Endothelial cell of umbilical vein (primary cell): Measurements from ENCODE around the gene KCND2. TPM values are rescaled to one million over a fixed set of nuclear protein-coding genes. Genes with fewer than 3 reads are reported as not detected.

Experiments used
- BruUV-seq: library from RNA; stranded (reverse); fragments of 400-500 nt; replicated peaks from 2 replicates; lab custom pipeline; 2021; lab: Mats Ljungman, UMichigan
- CTCF ChIA-PET: fragments of 300-600, 350-600 bp; sonication (Branson Sonifier 250); formaldehyde crosslinking; loops from one replicate; lab custom pipeline; 2021; ENCODE audit warnings: antibody characterized with exemption, inconsistent platforms; lab: Charles Lee
- POLR2A ChIA-PET: fragments of 300-600, 350-600 bp; sonication (Branson Sonifier 250); formaldehyde crosslinking; loops from one replicate; lab custom pipeline; 2021; ENCODE audit warnings: antibody characterized with exemption, inconsistent platforms; lab: Charles Lee
- DNase-seq: peaks from one replicate; pipeline ENCODE4 v3.0.0-alpha.2; 2011; ENCODE audit warnings: low read depth, low spot score
- FAIRE-seq: peaks from 2 replicates; lab custom pipeline; 2011; peaks lifted over from hg19 to GRCh38; lab: Jason Lieb, UNC
- H2AFZ ChIP-seq: 2 replicates; pipeline ENCODE4 v1.6.0; 2012; ENCODE audit warnings: low read depth, low read length, control low read depth, inconsistent platforms
- H3K27ac ChIP-seq: 2 replicates; pipeline ENCODE4 v1.5.1; 2011; ENCODE audit warnings: low read depth, mild to moderate bottlenecking, control low read depth, low read length, moderate library complexity; ENCODE audit not compliant: insufficient read depth
- H3K27me3 ChIP-seq, 2 experiments: 2 replicates each; pipeline versions ENCODE4 v1.6.0 to v1.6.1; 2011; ENCODE audit warnings: low read length in 2 of 2, mixed read lengths in 1 of 2; ENCODE audit not compliant: control insufficient read depth in 2 of 2, insufficient read depth in 2 of 2
- H3K36me3 ChIP-seq, 2 experiments: 2 replicates in 1 of 2; 3 replicates in 1 of 2; pipeline ENCODE4 v1.5.1; 2011; ENCODE audit warnings: low read length in 2 of 2, mild to moderate bottlenecking in 1 of 2, moderate library complexity in 1 of 2; ENCODE audit not compliant: control insufficient read depth in 2 of 2, insufficient read depth in 2 of 2; ENCODE audit errors: extremely low read depth in 1 of 2
- H3K4me1 ChIP-seq: 3 replicates; pipeline ENCODE4 v1.5.1; 2011; ENCODE audit warnings: mild to moderate bottlenecking, low read length; ENCODE audit not compliant: control insufficient read depth, insufficient read depth; ENCODE audit errors: extremely low read depth
- H3K4me2 ChIP-seq: 2 replicates; pipeline ENCODE4 v1.6.1; 2011; ENCODE audit warnings: low read length, control low read depth, mixed read lengths; ENCODE audit not compliant: insufficient read depth
- H3K4me3 ChIP-seq, 3 experiments: fragments of 200-600 bp in 1 of 3; sonication (generic), shearing (Covaris generic) in 1 of 3; replicated peaks in 1 of 3; 2 replicates each; pipeline ENCODE4 v1.5.1; 2011 to 2016; ENCODE audit warnings: control low read depth in 3 of 3, low read length in 3 of 3, mild to moderate bottlenecking in 2 of 3, inconsistent platforms in 1 of 3, low read depth in 1 of 3, moderate library complexity in 1 of 3; ENCODE audit not compliant: insufficient read depth in 1 of 3
- H3K79me2 ChIP-seq: 2 replicates; pipeline ENCODE4 v1.6.0; 2012; ENCODE audit warnings: low read length, inconsistent platforms; ENCODE audit not compliant: control insufficient read depth, insufficient read depth
- H3K9ac ChIP-seq: replicated peaks from 2 replicates; pipeline ENCODE3; 2011; ENCODE audit warnings: low read length, control low read depth; ENCODE audit not compliant: insufficient read depth; ENCODE audit errors: extremely low read depth
- H3K9me1 ChIP-seq: replicated peaks from 3 replicates; pipeline ENCODE4 v1.6.0; 2011; ENCODE audit warnings: mild to moderate bottlenecking, low read length; ENCODE audit not compliant: control insufficient read depth, insufficient read depth; ENCODE audit errors: extremely low read depth
- H3K9me3 ChIP-seq: replicated peaks from 2 replicates; pipeline ENCODE4 v1.5.1; 2012; ENCODE audit warnings: low read length, inconsistent platforms; ENCODE audit not compliant: control insufficient read depth, insufficient read depth
- H4K20me1 ChIP-seq: replicated peaks from 2 replicates; pipeline ENCODE3; 2011; ENCODE audit warnings: mild to moderate bottlenecking, low read length; ENCODE audit not compliant: control insufficient read depth, insufficient read depth; ENCODE audit errors: extremely low read depth
- EZH2 ChIP-seq: IDR thresholded peaks from 2 replicates; pipeline ENCODE4 v1.6.1; 2012; ENCODE audit warnings: borderline replicate concordance, low read depth, mild to moderate bottlenecking, moderate library complexity, low read length, inconsistent platforms; ENCODE audit not compliant: severe bottlenecking
- FOS ChIP-seq: IDR thresholded peaks from 2 replicates; pipeline ENCODE4 v1.6.1; 2011; ENCODE audit warnings: mild to moderate bottlenecking, low read length, moderate library complexity, borderline replicate concordance; ENCODE audit not compliant: insufficient read depth
- GATA2 ChIP-seq: IDR thresholded peaks from 2 replicates; pipeline ENCODE4 v1.7.0; 2011; ENCODE audit warnings: low read depth, mild to moderate bottlenecking, moderate library complexity, mixed read lengths, low read length; ENCODE audit not compliant: insufficient read length, insufficient read depth
- JUN ChIP-seq: IDR thresholded peaks from 2 replicates; pipeline ENCODE4 v1.6.1; 2011; ENCODE audit warnings: borderline replicate concordance, low read depth; ENCODE audit not compliant: insufficient read length, insufficient read depth
- MYC ChIP-seq: IDR thresholded peaks from one replicate; pipeline ENCODE4 v1.6.1; 2011; ENCODE audit warnings: mild to moderate bottlenecking, low read depth, low read length
- POLR2A ChIP-seq: IDR thresholded peaks from 2 replicates; pipeline ENCODE4 v1.6.1; 2012; ENCODE audit warnings: low read depth, mild to moderate bottlenecking, control low read depth, low read length
- POLR2AphosphoS5 ChIP-seq: IDR thresholded peaks from 2 replicates; pipeline ENCODE4 v1.6.1; 2012; ENCODE audit warnings: low read depth, mild to moderate bottlenecking, control low read depth, low read length, moderate library complexity; ENCODE audit not compliant: insufficient read depth
- dilution Hi-C: fragments of 300-500 bp; cut with MboI; formaldehyde crosslinking; loops from one replicate; pipeline ENCODE4 v1.15.0; 2019; ENCODE audit warnings: low sequenced_read_pairs; ENCODE audit not compliant: extremely low pct_ligation_motif_present
- intact Hi-C: fragments of 100-400 bp; cut with micrococcal nuclease; formaldehyde crosslinking; loops from one replicate; pipeline ENCODE4 v1.10.0; 2022
- polyA plus RNA-seq, 4 experiments: library from polyadenylated mRNA; depleted of rRNA in 3 of 4; stranded (reverse) in 3 of 4; unstranded in 1 of 4; fragments of >200 nt; gene quantifications; 2 replicates each; pipeline versions ENCODE4 v1.2.1 to v1.2.3, GENCODE V29; 2011 to 2012; ENCODE audit warnings: missing spikeins in 1 of 4
- total RNA-seq: library from RNA; stranded (reverse); gene quantifications from 2 replicates; pipeline ENCODE4 v1.2.3, GENCODE V29; 2021
- TF ChIP-seq, protein P1 (sequence below): IDR thresholded peaks from 2 replicates; pipeline ENCODE4 v1.6.1; 2011; ENCODE audit not compliant: insufficient read depth, insufficient read length
- TF ChIP-seq, protein P2 (sequence below), 2 donors: IDR thresholded peaks; 1 replicate in 1 of 2; 2 replicates in 1 of 2; pipeline ENCODE4 v1.5.1; 2011; ENCODE audit warnings: low read length in 2 of 2, mild to moderate bottlenecking in 2 of 2, moderate library complexity in 2 of 2, control low read depth in 1 of 2, inconsistent platforms in 1 of 2, low read depth in 1 of 2; ENCODE audit not compliant: insufficient read depth in 1 of 2; ENCODE audit errors: extremely low read depth in 1 of 2

Gene KCND2
- total and polyA plus RNA-seq, 2 donors (not counting 3 experiments of a cell fraction or from before 2014, with no cell fraction given), result not detected

DNA sequence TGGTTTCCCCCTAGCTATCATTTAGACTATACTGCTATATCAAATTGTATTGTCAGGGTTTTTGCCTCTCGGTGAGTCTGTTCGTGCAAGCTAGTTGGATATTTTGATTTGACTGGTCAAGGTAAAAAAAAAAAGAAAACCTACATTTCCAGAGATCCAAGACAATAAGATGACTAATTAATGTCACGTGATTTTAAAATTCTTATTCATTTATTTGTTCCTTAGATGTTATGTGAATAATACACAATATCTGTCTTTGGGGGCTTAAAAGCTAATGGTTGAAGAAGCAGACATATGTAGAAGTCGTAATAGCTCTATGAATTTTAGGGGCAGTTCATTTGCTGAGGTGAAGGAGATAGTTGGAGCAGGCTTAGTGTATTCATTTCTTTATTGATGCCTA is 191.1 kb downstream of the KCND2 start:
- H3K36me3 ChIP-seq, result no peaks in the 10 kb centered on the region
- dilution Hi-C loops, result no loop called here
- no peaks in the 10 kb centered on the region for H3K79me2 ChIP-seq
- no peak overlapping the region for H2AFZ ChIP-seq
- H3K4me2 ChIP-seq, result no peak overlapping the region
- no peaks in the 10 kb centered on the region for H3K9me1 ChIP-seq
- no peaks in the 10 kb centered on the region for H4K20me1 ChIP-seq
- H3K9me3 ChIP-seq, result no peaks in the 10 kb centered on the region
- DNase-seq (no peak), FAIRE-seq (no peak)
- H3K27me3 ChIP-seq, result no peaks in the 10 kb centered on the region
- BruUV-seq, result no TSS peak
- ChIA-PET CTCF (no interaction called here), POLR2A (no interaction called here)
- H3K4me3 ChIP-seq, result no peak overlapping the region
- no peak overlapping the region for H3K27ac ChIP-seq
- TF ChIP-seq FOS (no peak), JUN (no peak), GATA2 (no peak), POLR2AphosphoS5 (no peak), EZH2 (no peak), MYC (no peak), POLR2A (no peak)
- TF ChIP-seq, protein P1, sequence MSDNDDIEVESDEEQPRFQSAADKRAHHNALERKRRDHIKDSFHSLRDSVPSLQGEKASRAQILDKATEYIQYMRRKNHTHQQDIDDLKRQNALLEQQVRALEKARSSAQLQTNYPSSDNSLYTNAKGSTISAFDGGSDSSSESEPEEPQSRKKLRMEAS, result no peak
- TF ChIP-seq, protein P2, sequence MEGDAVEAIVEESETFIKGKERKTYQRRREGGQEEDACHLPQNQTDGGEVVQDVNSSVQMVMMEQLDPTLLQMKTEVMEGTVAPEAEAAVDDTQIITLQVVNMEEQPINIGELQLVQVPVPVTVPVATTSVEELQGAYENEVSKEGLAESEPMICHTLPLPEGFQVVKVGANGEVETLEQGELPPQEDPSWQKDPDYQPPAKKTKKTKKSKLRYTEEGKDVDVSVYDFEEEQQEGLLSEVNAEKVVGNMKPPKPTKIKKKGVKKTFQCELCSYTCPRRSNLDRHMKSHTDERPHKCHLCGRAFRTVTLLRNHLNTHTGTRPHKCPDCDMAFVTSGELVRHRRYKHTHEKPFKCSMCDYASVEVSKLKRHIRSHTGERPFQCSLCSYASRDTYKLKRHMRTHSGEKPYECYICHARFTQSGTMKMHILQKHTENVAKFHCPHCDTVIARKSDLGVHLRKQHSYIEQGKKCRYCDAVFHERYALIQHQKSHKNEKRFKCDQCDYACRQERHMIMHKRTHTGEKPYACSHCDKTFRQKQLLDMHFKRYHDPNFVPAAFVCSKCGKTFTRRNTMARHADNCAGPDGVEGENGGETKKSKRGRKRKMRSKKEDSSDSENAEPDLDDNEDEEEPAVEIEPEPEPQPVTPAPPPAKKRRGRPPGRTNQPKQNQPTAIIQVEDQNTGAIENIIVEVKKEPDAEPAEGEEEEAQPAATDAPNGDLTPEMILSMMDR (IDR thresholded peaks at IDR 0.05; ENCODE audit: extremely low read depth in 1 of 2, insufficient read depth in 1 of 2, low read depth in 1 of 2, low read length in 2 of 2), result no peak
- intact Hi-C loops, result no loop called here
- H3K9ac ChIP-seq, result no peak overlapping the region
- H3K4me1 ChIP-seq, result no peaks in the 10 kb centered on the region
